Activated T-cell treated with anti-CD3 and anti-CD28 coated beads for 24 hours (primary cell): ENCODE results near the gene CTSO.

ENCODE experiments used
- DNase-seq: peaks from one replicate; pipeline ENCODE4 v3.0.0-alpha.2; 2020; ENCODE audit warnings: low read depth

The CTSO gene

GRCh38 chr4:155953151-155954117 lies at the start of gene CTSO:
Gene CTSO (minus strand): TSS chr4:155953866. CDS start chr4:155953847, 19 bp downstream.
- DNase-seq: peak; percentile 58

- no peak for DNase-seq
Measured at GRCh38 chr4:156000491-156000890, 46.8 kb upstream of the CTSO start.

GRCh38 chr4:155999725-156000124 lies 46.1 kb upstream of the CTSO start:
- DNase-seq: no peak

- DNase-seq: no peak
Measured at GRCh38 chr4:155995069-155995468, 41.4 kb upstream of the CTSO start.

- no peak for DNase-seq
Measured at GRCh38 chr4:155984106-155984797, 30.6 kb upstream of the CTSO start.

- no peak for DNase-seq
Measured at GRCh38 chr4:155982736-155983385, 29.2 kb upstream of the CTSO start.

- DNase-seq: no peak
Measured at GRCh38 chr4:155978810-155979209, 25.1 kb upstream of the CTSO start.

GRCh38 chr4:155975511-155975910 lies 21.8 kb upstream of the CTSO start:
- DNase-seq: no peak

- DNase-seq: no peak
Measured at GRCh38 chr4:155974996-155975395, 21.3 kb upstream of the CTSO start.

- DNase-seq: no peak
Measured at GRCh38 chr4:155974476-155974749, 20.7 kb upstream of the CTSO start.

- no peak for DNase-seq
Measured at GRCh38 chr4:155973639-155974475, 20.2 kb upstream of the CTSO start.

- no peak for DNase-seq
Measured at GRCh38 chr4:155972098-155972497, 18.4 kb upstream of the CTSO start.

- DNase-seq: no peak
Measured at GRCh38 chr4:155966731-155967395, 13.2 kb upstream of the CTSO start.

GRCh38 chr4:155966171-155966570 lies 12.5 kb upstream of the CTSO start:
- DNase-seq: no peak

- DNase-seq: no peak
Measured at GRCh38 chr4:155964016-155964891, 10.6 kb upstream of the CTSO start.

- DNase-seq: no peak
Measured at GRCh38 chr4:155962767-155963166, 9.1 kb upstream of the CTSO start.

- DNase-seq: no peak
Measured at GRCh38 chr4:155961575-155961974, 7.9 kb upstream of the CTSO start.

GRCh38 chr4:155960522-155960921 lies 6.9 kb upstream of the CTSO start:
- DNase-seq: no peak

- no peak for DNase-seq
Measured at GRCh38 chr4:155959417-155959816, 5.8 kb upstream of the CTSO start.

GRCh38 chr4:155956461-155956860 lies 2.8 kb upstream of the CTSO start:
- DNase-seq: no peak
